ENCODE results near the gene FITM2.
A peak's percentile ranks its signal among the peaks of the same experiment; 100 is the strongest.
"Not testable (repeated sequence)": the region's sequence is repeated elsewhere in the genome, so short reads cannot be mapped to it uniquely, and the experiment has no call there.

Gene FITM2

GRCh38 chr20:44328428-44328827 lies 17.4 kb upstream of the FITM2 start:
- DNase-seq: no peak

- DNase-seq: not testable (repeated sequence)
Measured at GRCh38 chr20:44327748-44328147, 16.7 kb upstream of the FITM2 start.

GRCh38 chr20:44326391-44327159 lies 15.6 kb upstream of the FITM2 start:
- DNase-seq: no peak

- no peak for DNase-seq
Measured at GRCh38 chr20:44324343-44324742, 13.3 kb upstream of the FITM2 start.

- no peak for DNase-seq
Measured at GRCh38 chr20:44319839-44320422, 8.9 kb upstream of the FITM2 start.

GRCh38 chr20:44314870-44315269 lies 3.9 kb upstream of the FITM2 start:
- DNase-seq: no peak

- DNase-seq: peak in 1 of 2 donors; percentile 7
Measured at GRCh38 chr20:44309763-44310663, 989 bp downstream of the FITM2 start.

GRCh38 chr20:44306927-44307326 lies 4.1 kb downstream of the FITM2 start:
- DNase-seq: no peak

GRCh38 chr20:44304383-44304782 lies 6.6 kb downstream of the FITM2 start:
- DNase-seq: no peak

GRCh38 chr20:44302736-44303135 lies 8.3 kb downstream of the FITM2 start:
- no peak for DNase-seq

GRCh38 chr20:44302026-44302669 lies 8.9 kb downstream of the FITM2 start:
- DNase-seq: no peak

GRCh38 chr20:44301285-44301684 lies 9.7 kb downstream of the FITM2 start:
- DNase-seq: no peak

GRCh38 chr20:44299011-44299535 lies 11.9 kb downstream of the FITM2 start:
- DNase-seq: not testable (repeated sequence)

GRCh38 chr20:44297721-44298120 lies 13.3 kb downstream of the FITM2 start:
- no peak for DNase-seq

GRCh38 chr20:44296011-44296410 lies 15.0 kb downstream of the FITM2 start:
- no peak for DNase-seq

GRCh38 chr20:44291754-44292153 lies 19.2 kb downstream of the FITM2 start:
- DNase-seq: no peak

GRCh38 chr20:44288252-44288651 lies 22.8 kb downstream of the FITM2 start:
- DNase-seq: peak in 1 of 2 donors; percentile 28

GRCh38 chr20:44287272-44288097 lies 23.5 kb downstream of the FITM2 start:
- no peak for DNase-seq

GRCh38 chr20:44284032-44284431 lies 27.0 kb downstream of the FITM2 start:
- no peak for DNase-seq

GRCh38 chr20:44282192-44282591 lies 28.8 kb downstream of the FITM2 start:
- DNase-seq: no peak

- DNase-seq: no peak
Measured at GRCh38 chr20:44280387-44280786, 30.6 kb downstream of the FITM2 start.

GRCh38 chr20:44279228-44279627 lies 31.8 kb downstream of the FITM2 start:
- no peak for DNase-seq
